ENCODE data around the gene RPL23. TPM values are rescaled to one million over a fixed set of nuclear protein-coding genes. Genes with fewer than 3 reads are reported as not detected.

Gene RPL23
- total RNA-seq, 1 experiment from 2014 or later = 1,631 TPM

DNA sequence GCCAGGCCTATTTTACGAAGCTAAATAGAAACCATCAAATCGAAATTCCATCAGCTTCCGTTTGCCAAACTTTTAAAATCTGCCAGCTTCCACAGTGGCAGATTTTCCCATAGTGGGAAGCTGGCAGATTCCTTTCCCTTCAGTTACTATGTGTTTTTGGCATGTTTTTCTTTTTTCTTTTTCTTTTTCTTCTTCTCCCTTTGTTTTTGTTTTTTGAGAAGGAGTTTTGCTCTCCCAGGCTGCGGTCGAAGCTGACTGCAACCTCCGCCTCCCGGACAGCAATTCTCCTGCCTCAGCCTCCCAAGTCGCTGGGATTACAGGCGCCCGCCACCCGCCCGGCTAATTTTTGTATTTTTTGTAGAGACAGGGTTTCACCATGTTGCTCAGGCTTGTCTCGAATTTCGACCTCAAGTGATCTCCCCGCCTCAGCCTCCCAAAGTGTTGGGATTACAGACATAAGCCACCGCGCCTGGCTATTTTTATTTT lies 27.7 kb downstream of the RPL23 start:
- TSS peak; percentile 99 for BruUV-seq (replicated peaks)

More for the DNA sequence above, 27.7 kb downstream of the RPL23 start:
- H3K4me2 ChIP-seq (ENCODE audit: low read length) = peak overlapping the region; percentile 79
- H3K27me3 ChIP-seq (ENCODE audit: insufficient read depth, low read length) = no peaks in the 10 kb centered on the region
- intact Hi-C loops (cut with micrococcal nuclease) = no loop called here
- peaks cover 11 to 20% of the 10 kb centered on the region in 2 experiments for H3K4me1 ChIP-seq (ENCODE audit: control insufficient read depth in 1 of 2, insufficient read depth in 2 of 2, low read length in 2 of 2)
- TF ChIP-seq TCF7L2 (IDR thresholded peaks at IDR 0.05; ENCODE audit: borderline replicate concordance, extremely low read depth, insufficient read depth, insufficient read length) (no peak), SRF (IDR thresholded peaks at IDR 0.05; ENCODE audit: low read depth) (no peak), YY1 (IDR thresholded peaks at IDR 0.05; ENCODE audit: extremely low read depth, insufficient replicate concordance, low read depth, low read length) (no peak), POLR2AphosphoS5 (IDR thresholded peaks at IDR 0.05; ENCODE audit: low read depth, low read length) (no peak), SIN3A (IDR thresholded peaks at IDR 0.05; ENCODE audit: low read depth) (no peak), CEBPB (IDR thresholded peaks at IDR 0.05; ENCODE audit: low read depth) (no peak), SP1 (IDR thresholded peaks at IDR 0.05; ENCODE audit: low read depth) (no peak), ZFX (IDR thresholded peaks at IDR 0.05) (no peak; the same call in 1 of the 2 replicates), ZNF274 (IDR thresholded peaks at IDR 0.05; ENCODE audit: low read depth, low read length) (no peak), REST (IDR thresholded peaks at IDR 0.05; ENCODE audit: low read depth) (no peak)
- H4K20me1 ChIP-seq (ENCODE audit: insufficient read depth) = no peaks in the 10 kb centered on the region
- DNase-seq (ENCODE audit: low read depth, low spot score) (no peak), ATAC-seq (no peak)
- no peak overlapping the region for H2AFZ ChIP-seq (ENCODE audit: low read depth, low read length, poor library complexity, severe bottlenecking)
- H3K9ac ChIP-seq (ENCODE audit: low read length) = peak overlapping the region; percentile 85
- POLR2A ChIA-PET = interaction anchor here (0.8 to 1.9 kb wide), 4 partner anchors 8 to 46 kb away, joined by 3 to 10 read pairs (median 4); partner anchors contain the start of genes LASP1 and RPL23
- no peaks in the 10 kb centered on the region for H3K9me3 ChIP-seq (ENCODE audit: control insufficient read depth in 1 of 2, insufficient read depth in 1 of 2, low read depth in 1 of 2, low read length in 2 of 2)
- H3K27ac ChIP-seq (ENCODE audit: low read depth, low read length) = peak overlapping the region; percentile 92
- H3K4me3 ChIP-seq (replicated peaks in 1 of 2; ENCODE audit: low read depth in 1 of 2, low read length in 2 of 2) = peak overlapping the region; percentile 71 to 89
- CTCF ChIA-PET = no interaction called here
- H3K36me3 ChIP-seq (ENCODE audit: control insufficient read depth in 1 of 2, insufficient read depth in 2 of 2, low read length in 2 of 2) = peaks cover 3 to 4% of the 10 kb centered on the region in 2 experiments; a peak in 2 of 4 replicates
- H3K79me2 ChIP-seq (ENCODE audit: insufficient read depth, low read length) = peaks cover 40% of the 10 kb centered on the region
- no peaks in the 10 kb centered on the region for H3K9me2 ChIP-seq (ENCODE audit: insufficient read depth)
- RAD21 ChIA-PET (ENCODE audit: low non-redundant PET in 1 of 2, low total read pairs in 2 of 2, uncharacterized antibody in 2 of 2, unreplicated experiment in 2 of 2) = interaction anchor here in 1 of 2 experiments (0.6 kb wide), 1 partner anchor 38 kb away, joined by 3 read pairs; no protein-coding TSS in a partner anchor
